Activated B cell treated with CpG ODN at 0.5 μM for 24 hours (primary cell): ENCODE measurements around the gene MRPL19. TPM values are rescaled to one million over a fixed set of nuclear protein-coding genes. Genes with fewer than 3 reads are reported as not detected.

Experiments used
- ATAC-seq: fragments of 200-7000 bp; cut with Tn5 transposase; one replicate; pipeline ENCODE4 v1.10.0; 2021; ENCODE audit warnings: low read depth, mild to moderate bottlenecking, moderate library complexity
- CTCF ChIA-PET: fragments of 350-600 bp; sonication (Branson Sonifier 250); formaldehyde crosslinking; loops from one replicate; lab custom pipeline; 2021; ENCODE audit warnings: antibody characterized with exemption; lab: Charles Lee
- POLR2A ChIA-PET: fragments of 350-600 bp; sonication (Branson Sonifier 250); formaldehyde crosslinking; loops from one replicate; lab custom pipeline; 2021; ENCODE audit warnings: antibody characterized with exemption; lab: Charles Lee
- DNase-seq: peaks from one replicate; pipeline ENCODE4 v3.0.0; 2022
- H3K27ac Mint-ChIP-seq: one replicate; pipeline ENCODE4 v1.8.0; 2020; ENCODE audit warnings: mixed read lengths
- H3K27me3 Mint-ChIP-seq: one replicate; pipeline ENCODE4 v1.8.0; 2021; ENCODE audit warnings: mixed read lengths
- H3K36me3 Mint-ChIP-seq: one replicate; pipeline ENCODE4 v1.8.0; 2021; ENCODE audit warnings: low read depth, mixed read lengths
- H3K4me1 Mint-ChIP-seq: one replicate; pipeline ENCODE4 v1.8.0; 2021; ENCODE audit warnings: mixed read lengths
- H3K4me3 Mint-ChIP-seq: one replicate; pipeline ENCODE4 v1.8.0; 2020; ENCODE audit warnings: mild to moderate bottlenecking, mixed read lengths
- H3K9me3 Mint-ChIP-seq: one replicate; pipeline ENCODE4 v1.8.0; 2020; ENCODE audit warnings: mixed read lengths
- intact Hi-C: fragments of 100-400 bp; cut with micrococcal nuclease; formaldehyde crosslinking; loops from one replicate; pipeline ENCODE4 v1.15.1; 2024
- total RNA-seq: library from RNA; stranded (reverse); gene quantifications from 2 replicates; pipeline ENCODE4 v1.2.3, GENCODE V29; 2022
- TF ChIP-seq, protein P1 (sequence below): fragments of 200-600 bp; IDR thresholded peaks from one replicate; pipeline ENCODE4 v1.8.0; 2022; ENCODE audit warnings: antibody characterized with exemption, mild to moderate bottlenecking

Gene MRPL19
- total RNA-seq, 1 donor from 2014 or later: 39.6 TPM

DNA sequence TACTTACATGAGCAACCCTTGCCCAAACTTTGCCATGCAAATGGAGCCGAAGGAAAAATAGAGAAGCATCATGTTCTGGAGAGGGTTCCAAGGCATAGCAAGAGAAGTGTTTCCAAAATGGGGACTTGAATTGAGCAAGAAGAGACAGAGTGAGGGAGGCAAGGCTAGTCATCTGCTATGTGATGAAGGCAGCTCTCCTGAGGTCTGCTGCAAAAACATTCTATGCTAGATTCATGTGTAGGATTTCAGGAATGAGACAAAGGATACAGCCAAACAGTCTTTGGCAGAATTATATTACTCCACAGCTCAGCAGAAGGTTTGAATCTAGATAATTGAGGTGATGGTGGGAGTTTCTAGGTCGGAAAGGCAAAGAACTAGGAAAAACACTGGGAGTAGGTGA is 24.1 kb upstream of the MRPL19 start:
- ATAC-seq (no peak), DNase-seq (no peak)
- Mint-ChIP-seq H3K9me3 (no peaks in the 10 kb centered on the region), H3K4me1 (no peaks in the 10 kb centered on the region), H3K27me3 (peaks cover 40% of the 10 kb centered on the region), H3K36me3 (no peaks in the 10 kb centered on the region), H3K27ac (no peak overlapping the region), H3K4me3 (no peak overlapping the region)
- intact Hi-C loops: no loop called here
- CTCF ChIA-PET: interaction anchor here (1.6 kb wide), 1 partner anchor 16 kb away, joined by 4 read pairs; no protein-coding TSS in a partner anchor
- TF ChIP-seq, protein P1, sequence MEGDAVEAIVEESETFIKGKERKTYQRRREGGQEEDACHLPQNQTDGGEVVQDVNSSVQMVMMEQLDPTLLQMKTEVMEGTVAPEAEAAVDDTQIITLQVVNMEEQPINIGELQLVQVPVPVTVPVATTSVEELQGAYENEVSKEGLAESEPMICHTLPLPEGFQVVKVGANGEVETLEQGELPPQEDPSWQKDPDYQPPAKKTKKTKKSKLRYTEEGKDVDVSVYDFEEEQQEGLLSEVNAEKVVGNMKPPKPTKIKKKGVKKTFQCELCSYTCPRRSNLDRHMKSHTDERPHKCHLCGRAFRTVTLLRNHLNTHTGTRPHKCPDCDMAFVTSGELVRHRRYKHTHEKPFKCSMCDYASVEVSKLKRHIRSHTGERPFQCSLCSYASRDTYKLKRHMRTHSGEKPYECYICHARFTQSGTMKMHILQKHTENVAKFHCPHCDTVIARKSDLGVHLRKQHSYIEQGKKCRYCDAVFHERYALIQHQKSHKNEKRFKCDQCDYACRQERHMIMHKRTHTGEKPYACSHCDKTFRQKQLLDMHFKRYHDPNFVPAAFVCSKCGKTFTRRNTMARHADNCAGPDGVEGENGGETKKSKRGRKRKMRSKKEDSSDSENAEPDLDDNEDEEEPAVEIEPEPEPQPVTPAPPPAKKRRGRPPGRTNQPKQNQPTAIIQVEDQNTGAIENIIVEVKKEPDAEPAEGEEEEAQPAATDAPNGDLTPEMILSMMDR: no peak
- POLR2A ChIA-PET: no interaction called here

DNA sequence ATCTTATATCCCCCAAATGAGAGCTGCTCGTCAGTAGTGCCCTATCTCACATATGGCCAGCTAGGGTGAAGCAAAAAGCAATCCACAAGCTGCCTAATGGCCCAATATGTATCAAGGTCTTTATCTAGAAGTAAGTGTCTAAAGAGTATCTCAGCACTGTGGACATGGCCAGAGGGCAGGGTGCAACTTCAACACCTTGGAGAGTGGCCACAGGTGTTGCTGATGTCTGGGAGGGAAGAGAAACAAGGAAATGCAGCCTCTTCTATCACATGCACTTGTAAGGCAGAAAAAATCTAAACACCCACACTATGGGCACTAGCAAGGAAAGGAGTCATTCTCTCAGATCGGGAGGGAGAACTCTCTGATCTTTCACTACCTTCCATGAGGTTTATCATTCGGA is 23.7 kb upstream of the MRPL19 start:
- Mint-ChIP-seq H3K9me3 (no peaks in the 10 kb centered on the region), H3K4me3 (no peak overlapping the region), H3K27ac (no peak overlapping the region), H3K27me3 (peaks cover 38% of the 10 kb centered on the region), H3K4me1 (peaks cover under 1% of the 10 kb centered on the region), H3K36me3 (no peaks in the 10 kb centered on the region)
- intact Hi-C loops: no loop called here
- TF ChIP-seq, protein P1: no peak
- POLR2A ChIA-PET: no interaction called here
- DNase-seq: no peak
- CTCF ChIA-PET: interaction anchor here (1.6 kb wide), 1 partner anchor 17 kb away, joined by 4 read pairs; no protein-coding TSS in a partner anchor
- ATAC-seq: no peak

DNA sequence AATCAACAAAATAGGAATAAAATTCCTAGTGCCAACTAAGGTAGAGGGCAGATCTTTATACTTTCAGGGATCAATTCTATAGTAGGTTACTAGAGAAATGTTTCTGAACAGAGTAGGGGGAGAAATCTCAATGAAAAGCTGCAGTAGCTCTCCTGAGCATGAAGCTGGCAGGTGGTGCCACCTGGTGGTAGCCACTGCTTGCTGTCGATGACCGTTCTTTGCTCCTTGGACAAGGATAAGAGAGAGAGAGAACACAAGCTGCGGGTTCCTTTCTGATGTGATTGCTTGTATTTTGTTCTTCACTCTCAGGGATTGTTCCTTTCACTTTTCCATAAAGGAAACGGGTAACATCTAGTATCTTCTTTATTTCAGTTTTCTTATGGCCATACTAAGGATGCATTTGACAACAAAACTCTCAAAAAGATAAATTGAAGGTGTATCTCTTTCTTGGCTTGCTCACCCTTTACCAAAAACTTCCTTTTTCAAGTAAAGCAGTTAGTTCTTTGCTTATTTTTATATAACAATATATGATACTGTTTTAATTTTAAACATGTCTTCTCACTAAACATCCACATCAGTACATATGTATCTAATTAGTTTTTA is 18.6 kb upstream of the MRPL19 start:
- intact Hi-C loops: loop anchor here (1.0 to 5.0 kb wide), 5 partner anchors 164 to 938 kb away; no protein-coding TSS in a partner anchor
- peak; percentile 38 for DNase-seq
- H3K4me3 Mint-ChIP-seq: no peak overlapping the region
- peak; percentile 75 for ATAC-seq
- H3K36me3 Mint-ChIP-seq: no peaks in the 10 kb centered on the region
- H3K9me3 Mint-ChIP-seq: no peaks in the 10 kb centered on the region
- H3K27ac Mint-ChIP-seq: no peak overlapping the region
- H3K4me1 Mint-ChIP-seq: peaks cover 2% of the 10 kb centered on the region
- peaks cover 30% of the 10 kb centered on the region for H3K27me3 Mint-ChIP-seq
- ChIA-PET CTCF (interaction anchor here (0.7 to 3.2 kb wide), 13 partner anchors 9 to 937 kb away, joined by 3 to 22 read pairs (median 3); no protein-coding TSS in a partner anchor), POLR2A (no interaction called here)
- TF ChIP-seq, protein P1: peak; percentile 91

DNA sequence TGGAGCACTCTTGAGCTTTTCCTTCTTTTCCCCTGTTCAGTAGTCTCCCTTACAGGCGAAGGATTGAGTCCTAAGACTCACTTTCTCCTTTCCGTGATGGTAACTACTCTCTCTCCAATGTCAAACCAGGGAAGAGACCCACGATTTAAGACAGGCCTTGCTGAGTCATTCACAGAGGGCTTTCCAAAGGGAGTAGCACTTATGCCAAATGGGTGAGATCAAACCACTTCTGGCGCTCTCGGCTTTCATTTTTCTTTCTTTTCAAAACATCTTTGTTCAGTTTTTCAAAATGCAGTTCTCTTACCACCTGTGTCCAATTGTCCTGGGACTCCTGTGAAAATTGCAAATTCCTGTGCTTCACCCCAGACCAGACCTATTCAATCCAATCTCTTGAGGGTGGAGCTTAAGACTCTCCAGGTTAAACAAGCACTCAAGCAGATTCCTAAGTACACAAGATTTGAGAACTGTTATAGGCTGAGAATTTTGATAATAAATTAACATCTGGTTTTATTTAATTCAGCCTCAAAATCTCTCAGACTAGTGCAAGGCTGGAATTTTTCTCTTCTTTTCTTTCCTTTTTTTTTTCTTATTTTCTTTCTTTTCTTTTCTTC is 14.4 kb upstream of the MRPL19 start:
- CTCF ChIA-PET: no interaction called here
- peaks cover 16% of the 10 kb centered on the region for H3K27me3 Mint-ChIP-seq
- no peak for ATAC-seq
- no peak overlapping the region for H3K27ac Mint-ChIP-seq
- POLR2A ChIA-PET: no interaction called here
- DNase-seq: no peak
- no peaks in the 10 kb centered on the region for H3K9me3 Mint-ChIP-seq
- peaks cover 2% of the 10 kb centered on the region for H3K4me1 Mint-ChIP-seq
- TF ChIP-seq, protein P1: no peak
- no peak overlapping the region for H3K4me3 Mint-ChIP-seq
- intact Hi-C loops: no loop called here
- no peaks in the 10 kb centered on the region for H3K36me3 Mint-ChIP-seq

DNA sequence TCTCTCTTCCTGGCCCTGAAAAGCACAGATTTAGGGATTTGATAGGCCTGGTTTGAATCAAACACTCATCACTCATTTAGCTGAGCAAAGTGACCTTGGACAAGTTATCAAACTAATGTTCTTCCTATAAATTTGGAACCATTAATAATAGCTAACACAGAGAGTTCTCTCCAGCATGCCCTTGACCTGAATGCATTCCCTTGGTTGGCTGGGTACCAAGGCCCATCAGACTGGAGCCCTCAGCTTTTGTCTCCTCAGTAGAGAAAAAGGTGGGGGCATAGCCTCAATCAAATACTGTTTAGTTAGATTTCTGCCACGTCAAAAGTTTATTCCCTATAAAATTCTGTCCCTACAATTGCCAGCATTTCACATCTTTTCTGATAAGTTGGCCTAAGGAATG is 13.8 kb upstream of the MRPL19 start:
- Mint-ChIP-seq H3K27ac (no peak overlapping the region), H3K36me3 (no peaks in the 10 kb centered on the region), H3K4me1 (peaks cover 2% of the 10 kb centered on the region), H3K4me3 (no peak overlapping the region), H3K9me3 (no peaks in the 10 kb centered on the region), H3K27me3 (peaks cover 21% of the 10 kb centered on the region)
- POLR2A ChIA-PET: no interaction called here
- intact Hi-C loops: no loop called here
- ATAC-seq (no peak), DNase-seq (no peak)
- CTCF ChIA-PET: interaction anchor here (0.5 kb wide), 1 partner anchor 472 kb away, joined by 3 read pairs; no protein-coding TSS in a partner anchor
- TF ChIP-seq, protein P1: no peak
